ENCODE data around the gene DDI1. TPM values are rescaled to one million over a fixed set of nuclear protein-coding genes. Genes with fewer than 3 reads are reported as not detected.

The DDI1 gene
- total RNA-seq, 1 donor from 2014 or later, result not detected

GRCh38 chr11:104076455-104076854, 40.0 kb downstream of the DDI1 start:
- no peak for DNase-seq (ENCODE audit: low spot score)
- no peaks in the 10 kb centered on the region for H3K27me3 Mint-ChIP-seq (ENCODE audit: unreplicated experiment)
- no peak for TF ChIP-seq CTCF (IDR thresholded peaks at IDR 0.05; ENCODE audit: unreplicated experiment)
- peaks cover 8% of the 10 kb centered on the region for H3K4me1 Mint-ChIP-seq (ENCODE audit: unreplicated experiment)
- no peaks in the 10 kb centered on the region for H3K36me3 Mint-ChIP-seq (ENCODE audit: low read depth, unreplicated experiment)
- no peak overlapping the region for H3K27ac Mint-ChIP-seq (ENCODE audit: unreplicated experiment)
- H3K9me3 Mint-ChIP-seq (ENCODE audit: unreplicated experiment), result no peaks in the 10 kb centered on the region
- no peak overlapping the region for H3K4me3 Mint-ChIP-seq (ENCODE audit: unreplicated experiment)

GRCh38 chr11:104078245-104078644, 41.8 kb downstream of the DDI1 start:
- H3K27me3 Mint-ChIP-seq (ENCODE audit: unreplicated experiment), result no peaks in the 10 kb centered on the region
- H3K4me3 Mint-ChIP-seq (ENCODE audit: unreplicated experiment), result no peak overlapping the region
- no peaks in the 10 kb centered on the region for H3K36me3 Mint-ChIP-seq (ENCODE audit: low read depth, unreplicated experiment)
- H3K27ac Mint-ChIP-seq (ENCODE audit: unreplicated experiment), result no peak overlapping the region
- H3K9me3 Mint-ChIP-seq (ENCODE audit: unreplicated experiment), result no peaks in the 10 kb centered on the region
- H3K4me1 Mint-ChIP-seq (ENCODE audit: unreplicated experiment), result peaks cover 8% of the 10 kb centered on the region
- DNase-seq (ENCODE audit: low spot score), result no peak
- no peak for TF ChIP-seq CTCF (IDR thresholded peaks at IDR 0.05; ENCODE audit: unreplicated experiment)

GRCh38 chr11:104078995-104079394, 42.6 kb downstream of the DDI1 start:
- no peak overlapping the region for H3K27ac Mint-ChIP-seq (ENCODE audit: unreplicated experiment)
- H3K4me1 Mint-ChIP-seq (ENCODE audit: unreplicated experiment), result peaks cover 9% of the 10 kb centered on the region
- H3K4me3 Mint-ChIP-seq (ENCODE audit: unreplicated experiment), result no peak overlapping the region
- H3K36me3 Mint-ChIP-seq (ENCODE audit: low read depth, unreplicated experiment), result no peaks in the 10 kb centered on the region
- DNase-seq (ENCODE audit: low spot score), result no peak
- TF ChIP-seq CTCF (IDR thresholded peaks at IDR 0.05; ENCODE audit: unreplicated experiment), result no peak
- no peaks in the 10 kb centered on the region for H3K27me3 Mint-ChIP-seq (ENCODE audit: unreplicated experiment)
- H3K9me3 Mint-ChIP-seq (ENCODE audit: unreplicated experiment), result no peaks in the 10 kb centered on the region

GRCh38 chr11:104086621-104087020, 50.2 kb downstream of the DDI1 start:
- H3K9me3 Mint-ChIP-seq (ENCODE audit: unreplicated experiment), result no peaks in the 10 kb centered on the region
- no peak for DNase-seq (ENCODE audit: low spot score)
- no peak overlapping the region for H3K4me3 Mint-ChIP-seq (ENCODE audit: unreplicated experiment)
- no peaks in the 10 kb centered on the region for H3K36me3 Mint-ChIP-seq (ENCODE audit: low read depth, unreplicated experiment)
- TF ChIP-seq CTCF (IDR thresholded peaks at IDR 0.05; ENCODE audit: unreplicated experiment), result no peak
- H3K27ac Mint-ChIP-seq (ENCODE audit: unreplicated experiment), result no peak overlapping the region
- no peaks in the 10 kb centered on the region for H3K27me3 Mint-ChIP-seq (ENCODE audit: unreplicated experiment)
- H3K4me1 Mint-ChIP-seq (ENCODE audit: unreplicated experiment), result peaks cover 7% of the 10 kb centered on the region

Other genes with a start within 250 kb of the DDI1 start
- gene PDGFD, start 127.5 kb downstream of the DDI1 start, total RNA-seq (ENCODE audit: unreplicated experiment), result 17.2 TPM

Measured in endothelial cell (in vitro differentiated cells).